Testis (tissue), 3 donors: ENCODE data around the gene MAN2A1. TPM values are rescaled to one million over a fixed set of nuclear protein-coding genes. Genes with fewer than 3 reads are reported as not detected.

Experiments
- DNase-seq: peaks from one replicate; pipeline ENCODE4 v3.0.0-alpha.2; 2019
- H3K27ac ChIP-seq, 2 donors: fragments of 200-600 bp; sonication (generic); one replicate each; pipeline ENCODE4 v1.5.1; 2019
- H3K27me3 ChIP-seq: fragments of 200-600 bp; sonication (generic); one replicate; pipeline ENCODE4 v1.5.1; 2019
- H3K36me3 ChIP-seq: fragments of 200-600 bp; sonication (generic); one replicate; pipeline ENCODE4 v1.5.1; 2017; ENCODE audit warnings: low read depth; ENCODE audit errors: missing control alignments
- H3K4me1 ChIP-seq: fragments of 200-600 bp; sonication (generic); one replicate; pipeline ENCODE4 v1.5.1; 2019
- H3K4me3 ChIP-seq, 2 donors: fragments of 200-600 bp; sonication (generic); one replicate each; pipeline ENCODE4 v1.5.1; 2017 to 2019
- H3K9me3 ChIP-seq: fragments of 200-600 bp; sonication (generic); one replicate; pipeline ENCODE4 v1.5.1; 2017
- CTCF ChIP-seq, 3 experiments: fragments of 450-650 bp in 2 of 3; fragments of 200-600 bp in 1 of 3; sonication (generic) in 1 of 3; IDR thresholded peaks; one replicate each; pipeline ENCODE4 v1.5.1; 2016 to 2019; ENCODE audit warnings: antibody characterized with exemption in 3 of 3, mild to moderate bottlenecking in 2 of 3, moderate library complexity in 1 of 3
- POLR2A ChIP-seq: fragments of 450-650 bp; IDR thresholded peaks from one replicate; pipeline ENCODE4 v1.6.1; 2017; ENCODE audit warnings: antibody characterized with exemption, mild to moderate bottlenecking, moderate library complexity
- WGBS, 2 donors: methylation state at CpG; one replicate each; pipeline ENCODE4 v1.1.5; 2018; 5-methylcytosine and 5-hydroxymethylcytosine counted together
- intact Hi-C: fragments of 100-400 bp; cut with DNase I; formaldehyde crosslinking; loops from one replicate; pipeline ENCODE4 v1.15.1; 2023; ENCODE audit warnings: low total_unique reads
- polyA plus RNA-seq: library from polyadenylated mRNA; stranded (reverse); fragments of 350-450 nt; fragmentation: Illumina TruSeq; extraction: RNeasy Lipid Tissue Mini Kit (QIAGEN cat#74804); gene quantifications from one replicate; pipeline ENCODE4 v1.2.3, GENCODE V29; 2014; ENCODE audit warnings: low read depth, low replicate concordance; ENCODE audit not compliant: insufficient read depth
- total RNA-seq, 2 donors: library from RNA; depleted of rRNA; stranded (reverse); fragments of >200 nt; gene quantifications; one replicate each; pipeline ENCODE4 v1.2.3, GENCODE V29; 2016

Gene MAN2A1
- total and polyA plus RNA-seq, 3 donors from 2014 or later: 36.0 to 80.5 (median 55.6) TPM

- Histone ChIP-seq H3K4me3 (no peak overlapping the region), H3K4me1 (no peaks in the 10 kb centered on the region), H3K27ac (no peak overlapping the region), H3K9me3 (no peaks in the 10 kb centered on the region), H3K27me3 (no peaks in the 10 kb centered on the region), H3K36me3 (no peaks in the 10 kb centered on the region)
- WGBS, 2 donors: 75 to 77% methylated on average over 1 of the region's 1 CpG
- DNase-seq: no peak
- no peak for TF ChIP-seq POLR2A
- no peak for TF ChIP-seq CTCF (IDR thresholded peaks at IDR 0.05)
- intact Hi-C loops: no loop called here
Measured at GRCh38 chr5:109792613-109793012, 102.9 kb downstream of the MAN2A1 start.

- H3K4me3 ChIP-seq: no peak overlapping the region
- WGBS, 2 donors: 79 to 82% methylated on average over 2 of the region's 2 CpGs
- no peak for TF ChIP-seq POLR2A
- TF ChIP-seq CTCF (IDR thresholded peaks at IDR 0.05): no peak
- no peaks in the 10 kb centered on the region for H3K4me1 ChIP-seq
- H3K36me3 ChIP-seq: no peaks in the 10 kb centered on the region
- intact Hi-C loops: no loop called here
- no peak overlapping the region for H3K27ac ChIP-seq
- no peaks in the 10 kb centered on the region for H3K27me3 ChIP-seq
- no peaks in the 10 kb centered on the region for H3K9me3 ChIP-seq
- no peak for DNase-seq
Measured at GRCh38 chr5:109803854-109804253, 114.1 kb downstream of the MAN2A1 start.

GRCh38 chr5:109805472-109805871, 115.7 kb downstream of the MAN2A1 start:
- H3K9me3 ChIP-seq: no peaks in the 10 kb centered on the region
- no peak for DNase-seq
- no peak overlapping the region for H3K27ac ChIP-seq
- 73 to 76% methylated on average over 3 of the region's 3 CpGs for WGBS, 2 donors
- H3K4me3 ChIP-seq: no peak overlapping the region
- no peaks in the 10 kb centered on the region for H3K27me3 ChIP-seq
- H3K36me3 ChIP-seq: no peaks in the 10 kb centered on the region
- no peaks in the 10 kb centered on the region for H3K4me1 ChIP-seq
- intact Hi-C loops: no loop called here
- TF ChIP-seq CTCF (IDR thresholded peaks at IDR 0.05): no peak
- no peak for TF ChIP-seq POLR2A

GRCh38 chr5:109805883-109806282, 116.2 kb downstream of the MAN2A1 start:
- Histone ChIP-seq H3K27me3 (no peaks in the 10 kb centered on the region), H3K27ac (no peak overlapping the region), H3K4me1 (no peaks in the 10 kb centered on the region), H3K36me3 (no peaks in the 10 kb centered on the region), H3K4me3 (no peak overlapping the region), H3K9me3 (no peaks in the 10 kb centered on the region)
- WGBS, 2 donors: 80 to 86% methylated on average over 2 to 3 of the region's 3 CpGs
- intact Hi-C loops: no loop called here
- DNase-seq: no peak
- TF ChIP-seq POLR2A (no peak), CTCF (IDR thresholded peaks at IDR 0.05) (no peak)

GRCh38 chr5:109812698-109813097, 123.0 kb downstream of the MAN2A1 start:
- intact Hi-C loops: no loop called here
- Histone ChIP-seq H3K4me1 (no peaks in the 10 kb centered on the region), H3K27ac (no peak overlapping the region), H3K36me3 (no peaks in the 10 kb centered on the region), H3K27me3 (no peaks in the 10 kb centered on the region), H3K9me3 (no peaks in the 10 kb centered on the region), H3K4me3 (no peak overlapping the region)
- TF ChIP-seq CTCF (IDR thresholded peaks at IDR 0.05) (no peak), POLR2A (no peak)
- DNase-seq: no peak
- 86 to 93% methylated on average over 2 of the region's 2 CpGs for WGBS, 2 donors
